ENCODE results near the gene PPFIA2.
"Not testable (repeated sequence)": the region's sequence is repeated elsewhere in the genome, so short reads cannot be mapped to it uniquely, and the experiment has no call there.

PPFIA2 gene

DNA sequence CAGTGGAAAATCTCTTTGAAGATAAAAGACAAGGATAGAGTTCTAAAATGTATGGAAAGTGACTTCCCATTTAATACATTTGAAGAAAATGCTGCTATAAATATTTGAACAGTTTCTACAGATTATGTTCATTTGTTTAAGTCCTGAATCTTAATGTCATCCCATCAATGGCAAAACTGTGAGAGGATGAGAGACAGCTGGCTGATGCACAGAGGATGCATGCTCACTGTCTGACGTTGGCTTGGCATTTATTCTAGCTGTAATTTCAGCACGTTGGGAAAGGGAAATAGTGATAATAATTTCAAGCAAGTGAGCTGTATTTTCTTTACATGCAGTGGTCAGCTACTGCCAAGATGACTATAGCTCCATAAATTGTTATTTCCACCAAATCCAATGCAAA is 40.5 kb downstream of the PPFIA2 start:
- ATAC-seq (no peak), DNase-seq (no peak)
- Mint-ChIP-seq H3K27me3 (no peaks in the 10 kb centered on the region), H3K4me3 (no peak overlapping the region), H3K36me3 (ENCODE audit: low read depth) (no peaks in the 10 kb centered on the region), H3K9me3 (no peaks in the 10 kb centered on the region), H3K4me1 (no peaks in the 10 kb centered on the region), H3K27ac (no peak overlapping the region)

DNA sequence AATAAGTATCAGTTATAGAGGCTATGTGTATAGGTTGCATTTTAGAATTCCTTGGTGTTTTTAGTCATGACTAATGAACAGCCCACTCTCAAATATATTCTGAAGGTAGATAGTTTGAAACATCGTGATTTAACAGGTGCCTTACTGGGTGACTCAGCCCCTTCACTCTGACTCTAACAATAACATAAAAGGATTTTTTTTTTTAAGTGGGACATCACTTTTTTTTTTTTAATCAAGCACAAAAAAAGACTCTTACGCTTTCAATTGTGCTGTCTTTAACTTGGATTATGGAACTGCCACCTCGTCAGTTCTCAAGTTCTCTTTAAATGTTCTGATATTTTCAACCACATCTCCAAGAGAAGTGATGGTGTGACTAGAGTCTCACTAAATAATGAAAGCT is 46.6 kb downstream of the PPFIA2 start:
- Mint-ChIP-seq H3K27me3 (no peaks in the 10 kb centered on the region), H3K4me3 (no peak overlapping the region), H3K9me3 (no peaks in the 10 kb centered on the region), H3K36me3 (ENCODE audit: low read depth) (no peaks in the 10 kb centered on the region), H3K4me1 (no peaks in the 10 kb centered on the region), H3K27ac (no peak overlapping the region)
- ATAC-seq (no peak), DNase-seq (no peak)

DNA sequence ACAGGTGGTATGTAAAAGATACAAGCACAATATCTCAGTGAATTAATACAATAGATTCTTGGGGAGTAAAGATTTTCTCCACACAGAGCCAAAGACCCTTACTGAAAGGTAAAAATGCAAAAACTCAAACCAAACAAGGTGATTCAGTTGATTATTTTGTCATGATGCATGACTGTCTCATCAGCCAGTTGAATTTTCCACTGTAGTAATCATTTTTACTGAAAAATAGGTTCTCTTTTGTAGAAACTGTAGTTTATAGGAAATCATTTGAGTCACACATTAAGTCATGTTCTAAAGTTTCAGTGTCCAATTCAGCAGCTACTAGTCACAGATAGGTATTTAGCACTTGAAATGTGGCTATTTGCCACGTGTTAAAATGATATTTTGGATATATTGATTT is 53.6 kb downstream of the PPFIA2 start:
- DNase-seq: no peak
- Mint-ChIP-seq H3K27me3 (no peaks in the 10 kb centered on the region), H3K9me3 (no peaks in the 10 kb centered on the region), H3K27ac (no peak overlapping the region), H3K4me1 (no peaks in the 10 kb centered on the region), H3K36me3 (ENCODE audit: low read depth) (no peaks in the 10 kb centered on the region), H3K4me3 (no peak overlapping the region)
- ATAC-seq: no peak

DNA sequence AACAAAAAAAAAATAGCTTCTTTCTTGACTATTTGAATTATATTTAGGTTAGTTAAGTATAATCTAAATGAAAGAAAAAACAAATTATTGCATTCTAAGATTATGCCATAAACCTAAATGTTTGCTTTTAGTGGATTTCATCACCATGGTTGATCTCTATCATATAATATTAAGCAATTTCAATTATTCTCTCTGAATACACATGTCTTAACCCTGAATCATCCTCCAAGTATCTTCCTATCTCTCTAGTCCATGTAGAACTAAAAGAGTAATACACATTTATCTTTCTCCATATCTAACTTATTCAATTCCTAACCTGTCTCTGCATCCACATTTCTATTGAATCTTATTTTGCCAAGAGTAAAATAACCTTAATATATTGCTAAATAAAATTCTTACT is 59.6 kb downstream of the PPFIA2 start:
- Mint-ChIP-seq H3K4me1 (no peaks in the 10 kb centered on the region), H3K36me3 (ENCODE audit: low read depth) (no peaks in the 10 kb centered on the region), H3K4me3 (no peak overlapping the region), H3K9me3 (no peaks in the 10 kb centered on the region), H3K27ac (no peak overlapping the region), H3K27me3 (no peaks in the 10 kb centered on the region)
- ATAC-seq (no peak), DNase-seq (no peak)

GRCh38 chr12:81692008-81692407 is 67.1 kb downstream of the PPFIA2 start:
- Mint-ChIP-seq H3K9me3 (no peaks in the 10 kb centered on the region), H3K27ac (no peak overlapping the region), H3K36me3 (ENCODE audit: low read depth) (no peaks in the 10 kb centered on the region), H3K27me3 (peaks cover 2% of the 10 kb centered on the region), H3K4me3 (no peak overlapping the region), H3K4me1 (no peaks in the 10 kb centered on the region)
- DNase-seq (no peak), ATAC-seq (no peak)

DNA sequence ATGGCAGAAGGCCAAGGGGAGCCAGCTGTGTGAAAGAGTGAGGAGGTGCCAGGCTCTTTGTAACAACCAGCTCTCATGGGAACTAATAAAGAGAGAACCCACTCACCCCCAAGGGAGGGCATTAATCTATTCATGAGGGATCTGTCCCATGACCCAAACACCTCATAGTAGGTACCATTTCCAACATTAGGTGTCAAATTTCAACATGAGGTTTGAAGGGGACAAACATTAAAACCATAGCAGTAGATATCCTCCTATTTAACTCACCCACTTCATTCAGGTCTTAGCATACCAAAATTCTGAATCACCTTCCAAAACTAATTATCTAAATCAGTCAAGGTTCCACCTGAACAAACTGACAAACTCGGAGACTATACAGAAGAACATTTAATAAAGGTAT is 75.3 kb downstream of the PPFIA2 start:
- Mint-ChIP-seq H3K9me3 (no peaks in the 10 kb centered on the region), H3K4me3 (no peak overlapping the region), H3K36me3 (ENCODE audit: low read depth) (no peaks in the 10 kb centered on the region), H3K4me1 (peaks cover 3% of the 10 kb centered on the region), H3K27ac (no peak overlapping the region), H3K27me3 (no peaks in the 10 kb centered on the region)
- no peak for DNase-seq
- no peak for ATAC-seq

DNA sequence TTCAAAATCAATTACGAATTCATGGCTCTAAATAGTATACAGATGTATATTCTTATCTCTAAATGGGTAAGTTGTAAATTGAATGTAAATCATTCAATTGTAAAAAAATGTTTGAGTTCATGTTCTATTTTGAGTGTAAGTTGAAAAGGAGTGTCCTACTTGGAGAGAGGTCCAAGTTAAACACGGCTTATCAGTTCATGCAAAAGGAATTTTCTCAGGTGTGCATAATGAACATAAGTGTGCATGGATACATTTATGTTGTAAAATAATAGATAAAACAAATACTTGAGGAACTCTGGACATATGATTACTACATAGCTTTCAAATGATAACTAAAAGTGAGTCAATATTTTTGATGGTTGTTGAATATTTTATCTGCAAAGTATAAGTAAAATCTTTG is 79.5 kb downstream of the PPFIA2 start:
- ATAC-seq (no peak), DNase-seq (no peak)
- no peak overlapping the region for H3K4me3 Mint-ChIP-seq
- peaks cover 3% of the 10 kb centered on the region for H3K27me3 Mint-ChIP-seq
- H3K9me3 Mint-ChIP-seq: no peaks in the 10 kb centered on the region
- H3K27ac Mint-ChIP-seq: no peak overlapping the region
- H3K36me3 Mint-ChIP-seq (ENCODE audit: low read depth): no peaks in the 10 kb centered on the region
- no peaks in the 10 kb centered on the region for H3K4me1 Mint-ChIP-seq

- ATAC-seq (no peak), DNase-seq (no peak)
- Mint-ChIP-seq H3K27ac (no peak overlapping the region), H3K4me1 (peaks cover 9% of the 10 kb centered on the region), H3K27me3 (peaks cover 5% of the 10 kb centered on the region), H3K36me3 (ENCODE audit: low read depth) (no peaks in the 10 kb centered on the region), H3K4me3 (no peak overlapping the region), H3K9me3 (no peaks in the 10 kb centered on the region)
These were observed 88.4 kb downstream of the PPFIA2 start for GRCh38 chr12:81670759-81671158.

DNA sequence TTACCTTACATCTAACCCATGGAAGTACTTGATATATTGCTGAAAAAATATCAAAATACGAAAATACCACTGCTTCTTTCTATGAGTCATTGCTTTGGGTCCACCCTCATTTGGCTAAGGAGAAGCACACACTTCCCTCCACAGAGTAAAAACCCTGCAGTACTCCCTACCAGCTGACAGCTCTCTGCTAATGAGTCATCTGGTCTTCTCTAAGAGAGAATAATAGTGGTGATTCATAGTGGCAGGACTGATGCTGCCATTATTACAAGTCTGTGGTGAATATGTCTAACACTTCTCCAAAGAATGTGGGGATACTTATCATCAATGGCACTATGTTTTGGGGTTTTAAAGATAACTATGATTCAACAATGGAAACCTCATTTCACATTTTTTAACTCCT is 90.7 kb downstream of the PPFIA2 start:
- DNase-seq (peak; percentile 14), ATAC-seq (peak; percentile 100)
- Mint-ChIP-seq H3K9me3 (no peaks in the 10 kb centered on the region), H3K27me3 (peaks cover 2% of the 10 kb centered on the region), H3K36me3 (ENCODE audit: low read depth) (no peaks in the 10 kb centered on the region), H3K4me3 (no peak overlapping the region), H3K4me1 (peaks cover 9% of the 10 kb centered on the region), H3K27ac (no peak overlapping the region)

- not testable (repeated sequence) for H3K36me3 Mint-ChIP-seq (ENCODE audit: low read depth); H3K27me3 Mint-ChIP-seq; H3K27ac Mint-ChIP-seq; H3K4me3 Mint-ChIP-seq; H3K4me1 Mint-ChIP-seq; H3K9me3 Mint-ChIP-seq; ATAC-seq; DNase-seq
These were observed 99.8 kb downstream of the PPFIA2 start for GRCh38 chr12:81659310-81659709.

DNA sequence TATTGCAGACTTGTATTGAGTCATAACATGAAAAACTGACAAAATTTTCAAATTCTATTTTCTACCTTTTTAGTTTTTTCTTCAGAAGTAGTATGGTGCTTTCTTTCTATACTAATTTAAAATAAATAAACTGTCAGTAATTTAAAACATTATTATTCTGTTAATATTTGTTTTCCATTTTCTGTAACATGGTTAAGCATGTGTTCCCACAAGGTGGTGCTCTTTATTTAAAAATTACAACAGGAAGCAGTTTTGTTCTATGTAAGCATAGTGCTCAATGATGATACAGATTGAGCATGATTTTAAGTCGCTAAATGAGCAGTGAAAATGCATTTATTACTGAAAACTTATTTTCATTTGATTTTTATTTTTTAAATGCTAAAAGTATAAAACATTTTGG is 114.6 kb downstream of the PPFIA2 start:
- H3K9me3 Mint-ChIP-seq: no peaks in the 10 kb centered on the region
- ATAC-seq: no peak
- no peak overlapping the region for H3K27ac Mint-ChIP-seq

GRCh38 chr12:81639196-81639595 is 120.0 kb downstream of the PPFIA2 start:
- H3K4me3 Mint-ChIP-seq: no peak overlapping the region
- no peak for DNase-seq
- no peak for ATAC-seq
- no peaks in the 10 kb centered on the region for H3K4me1 Mint-ChIP-seq
- H3K27me3 Mint-ChIP-seq: peaks cover 7% of the 10 kb centered on the region
- H3K9me3 Mint-ChIP-seq: no peaks in the 10 kb centered on the region
- no peaks in the 10 kb centered on the region for H3K36me3 Mint-ChIP-seq (ENCODE audit: low read depth)
- no peak overlapping the region for H3K27ac Mint-ChIP-seq

More for the DNA sequence above, 114.6 kb downstream of the PPFIA2 start:
- H3K4me3 Mint-ChIP-seq: no peak overlapping the region
- peaks cover 3% of the 10 kb centered on the region for H3K27me3 Mint-ChIP-seq
- DNase-seq: no peak
- no peaks in the 10 kb centered on the region for H3K4me1 Mint-ChIP-seq
- no peaks in the 10 kb centered on the region for H3K36me3 Mint-ChIP-seq (ENCODE audit: low read depth)

DNA sequence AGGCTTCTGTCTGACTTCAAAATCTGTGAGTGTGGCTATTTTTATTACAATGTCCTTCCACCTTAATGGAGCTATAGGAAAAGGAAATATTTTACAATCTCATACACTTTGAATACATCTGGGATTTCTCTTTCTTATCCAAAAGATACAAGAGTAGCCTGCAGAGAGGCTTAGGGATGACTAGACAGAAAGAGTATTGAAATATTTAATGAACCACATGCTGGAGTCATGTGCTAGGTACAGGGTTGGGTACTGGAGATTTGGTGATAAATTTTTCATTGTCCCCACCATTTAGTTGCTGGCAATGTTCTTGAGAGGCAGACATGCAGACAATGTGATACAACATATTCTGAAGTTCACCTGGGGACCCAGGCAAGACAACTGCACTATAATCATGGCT is 126.0 kb downstream of the PPFIA2 start:
- DNase-seq: no peak
- no peak for ATAC-seq
- H3K4me1 Mint-ChIP-seq: no peaks in the 10 kb centered on the region
- no peak overlapping the region for H3K4me3 Mint-ChIP-seq
- H3K9me3 Mint-ChIP-seq: no peaks in the 10 kb centered on the region
- peaks cover 4% of the 10 kb centered on the region for H3K27me3 Mint-ChIP-seq
- no peaks in the 10 kb centered on the region for H3K36me3 Mint-ChIP-seq (ENCODE audit: low read depth)
- H3K27ac Mint-ChIP-seq: no peak overlapping the region

DNA sequence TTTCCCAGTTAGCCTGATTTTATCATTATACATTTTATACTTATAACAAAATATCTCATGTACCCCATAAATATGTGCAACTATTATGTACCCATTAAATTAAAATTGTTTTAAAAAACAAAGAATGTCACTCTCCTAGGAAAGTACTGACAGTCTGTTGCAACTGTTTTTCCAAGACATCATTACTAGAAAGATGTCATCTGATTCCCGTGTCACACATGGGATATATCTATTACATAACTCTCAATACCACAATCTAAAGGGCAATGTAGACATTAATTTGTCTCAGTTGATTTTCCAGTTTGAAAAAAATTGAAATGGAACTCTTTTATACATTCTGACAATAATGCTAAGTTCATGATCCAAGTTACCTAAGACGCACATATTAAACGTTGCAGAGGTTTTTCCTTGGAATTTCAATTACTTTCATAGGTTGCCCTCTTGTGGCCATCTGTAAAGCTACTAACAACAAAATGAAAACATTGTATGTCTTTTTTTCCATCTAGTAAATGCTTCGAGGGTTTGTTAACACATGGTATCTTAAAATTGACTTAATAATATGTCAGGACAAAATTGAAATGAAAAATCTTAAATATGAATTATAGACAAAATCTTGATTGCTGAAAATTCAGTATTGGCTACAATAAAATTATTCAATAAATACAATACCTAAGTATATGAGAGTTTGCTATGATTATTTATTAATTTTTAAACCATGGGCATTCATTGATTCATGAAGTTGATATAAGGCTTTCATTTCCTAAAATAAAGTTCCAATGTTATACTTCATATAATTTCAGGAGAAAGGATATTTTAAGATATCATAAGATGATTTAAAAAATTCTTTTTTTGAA is 131.6 kb downstream of the PPFIA2 start:
- Mint-ChIP-seq H3K36me3 (ENCODE audit: low read depth) (no peaks in the 10 kb centered on the region), H3K9me3 (no peaks in the 10 kb centered on the region), H3K27ac (no peak overlapping the region), H3K27me3 (no peaks in the 10 kb centered on the region), H3K4me1 (no peaks in the 10 kb centered on the region), H3K4me3 (no peak overlapping the region)
- DNase-seq: no peak
- ATAC-seq: no peak

- H3K4me3 Mint-ChIP-seq: no peak overlapping the region
- DNase-seq (no peak), ATAC-seq (no peak)
- no peaks in the 10 kb centered on the region for H3K4me1 Mint-ChIP-seq
- H3K27me3 Mint-ChIP-seq: no peaks in the 10 kb centered on the region
- H3K9me3 Mint-ChIP-seq: no peaks in the 10 kb centered on the region
- no peak overlapping the region for H3K27ac Mint-ChIP-seq
- H3K36me3 Mint-ChIP-seq (ENCODE audit: low read depth): no peaks in the 10 kb centered on the region
These were observed 132.7 kb downstream of the PPFIA2 start for GRCh38 chr12:81626406-81626805.

DNA sequence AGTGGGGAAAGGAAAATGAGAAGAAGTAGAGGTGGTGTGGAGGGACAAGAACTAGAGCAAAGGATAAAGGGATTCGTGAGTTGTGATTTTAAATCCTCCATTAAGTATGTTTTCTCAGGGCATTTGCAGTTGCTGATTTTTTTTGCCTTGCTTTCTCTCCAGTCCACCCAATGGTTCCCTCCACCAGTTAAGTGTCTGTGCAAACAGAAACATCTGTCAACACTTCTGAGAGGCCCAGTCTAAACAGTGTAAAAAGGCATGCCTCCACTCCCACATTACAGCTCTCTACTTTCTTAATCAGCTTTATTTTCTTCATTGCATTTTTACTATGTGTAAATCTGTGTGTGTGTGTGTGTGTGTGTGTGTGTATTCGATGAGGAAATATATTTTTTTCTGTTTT is 141.2 kb downstream of the PPFIA2 start:
- no peaks in the 10 kb centered on the region for H3K9me3 Mint-ChIP-seq
- DNase-seq (no peak), ATAC-seq (no peak)
- no peak overlapping the region for H3K4me3 Mint-ChIP-seq
- H3K27ac Mint-ChIP-seq: no peak overlapping the region
- no peaks in the 10 kb centered on the region for H3K27me3 Mint-ChIP-seq
- no peaks in the 10 kb centered on the region for H3K36me3 Mint-ChIP-seq (ENCODE audit: low read depth)
- H3K4me1 Mint-ChIP-seq: no peaks in the 10 kb centered on the region

Data from activated naive CD8-positive, alpha-beta T cell treated with anti-CD3 and anti-CD28 coated beads, Interleukin-2, amount 50 U/mL, for 24 hours (primary cell).